KMS-11 (cell line): ENCODE data around the gene OLR1.

Source experiments
- H2AFZ ChIP-seq: fragments of 200-600 bp; sonication (generic); 2 replicates; pipeline ENCODE4 v1.6.1; 2016; ENCODE audit warnings: antibody characterized with exemption, mixed run types, low read depth
- H3K27ac ChIP-seq: fragments of 200-600 bp; sonication (generic); 2 replicates; pipeline ENCODE4 v1.6.1; 2016; ENCODE audit warnings: mild to moderate bottlenecking, mixed run types
- H3K27me3 ChIP-seq: fragments of 200-600 bp; sonication (generic); 2 replicates; pipeline ENCODE4 v1.6.1; 2017; ENCODE audit warnings: mild to moderate bottlenecking, low read depth, mixed run types, moderate library complexity; ENCODE audit not compliant: insufficient read depth
- H3K36me3 ChIP-seq: fragments of 200-600 bp; sonication (generic); 2 replicates; pipeline ENCODE4 v1.6.1; 2017; ENCODE audit warnings: mild to moderate bottlenecking, mixed run types; ENCODE audit not compliant: insufficient read depth
- H3K4me1 ChIP-seq: fragments of 200-600 bp; sonication (generic); 2 replicates; pipeline ENCODE4 v1.6.1; 2016; ENCODE audit warnings: mild to moderate bottlenecking, low read depth, mixed run types; ENCODE audit not compliant: poor library complexity, severe bottlenecking
- H3K4me2 ChIP-seq: fragments of 200-600 bp; sonication (generic); 2 replicates; pipeline ENCODE4 v1.7.0; 2016; ENCODE audit warnings: mild to moderate bottlenecking, mixed run types
- H3K4me3 ChIP-seq: fragments of 200-600 bp; sonication (generic); IDR thresholded peaks from 2 replicates; pipeline ENCODE4 v1.6.1; 2017; ENCODE audit warnings: low read depth, low read length, mixed read lengths; ENCODE audit not compliant: insufficient read depth
- H3K79me2 ChIP-seq: fragments of 200-600 bp; sonication (generic); 2 replicates; pipeline ENCODE4 v1.6.1; 2016; ENCODE audit warnings: low read depth, mixed run types; ENCODE audit not compliant: insufficient read depth
- H3K9ac ChIP-seq: fragments of 200-600 bp; sonication (generic); 2 replicates; pipeline ENCODE4 v1.6.1; 2016; ENCODE audit warnings: mild to moderate bottlenecking, mixed run types
- H4K20me1 ChIP-seq: fragments of 200-600 bp; sonication (generic); 2 replicates; pipeline ENCODE4 v1.6.1; 2016; ENCODE audit warnings: mild to moderate bottlenecking, mixed run types; ENCODE audit not compliant: insufficient read depth
- TF ChIP-seq, protein P1 (sequence below): fragments of 200-600 bp; sonication (generic); conservative IDR thresholded peaks from 2 replicates; pipeline ENCODE4 v1.6.1; 2017; ENCODE audit warnings: low read depth, mild to moderate bottlenecking, antibody characterized with exemption, low read length, moderate library complexity, mixed read lengths

The OLR1 gene

DNA sequence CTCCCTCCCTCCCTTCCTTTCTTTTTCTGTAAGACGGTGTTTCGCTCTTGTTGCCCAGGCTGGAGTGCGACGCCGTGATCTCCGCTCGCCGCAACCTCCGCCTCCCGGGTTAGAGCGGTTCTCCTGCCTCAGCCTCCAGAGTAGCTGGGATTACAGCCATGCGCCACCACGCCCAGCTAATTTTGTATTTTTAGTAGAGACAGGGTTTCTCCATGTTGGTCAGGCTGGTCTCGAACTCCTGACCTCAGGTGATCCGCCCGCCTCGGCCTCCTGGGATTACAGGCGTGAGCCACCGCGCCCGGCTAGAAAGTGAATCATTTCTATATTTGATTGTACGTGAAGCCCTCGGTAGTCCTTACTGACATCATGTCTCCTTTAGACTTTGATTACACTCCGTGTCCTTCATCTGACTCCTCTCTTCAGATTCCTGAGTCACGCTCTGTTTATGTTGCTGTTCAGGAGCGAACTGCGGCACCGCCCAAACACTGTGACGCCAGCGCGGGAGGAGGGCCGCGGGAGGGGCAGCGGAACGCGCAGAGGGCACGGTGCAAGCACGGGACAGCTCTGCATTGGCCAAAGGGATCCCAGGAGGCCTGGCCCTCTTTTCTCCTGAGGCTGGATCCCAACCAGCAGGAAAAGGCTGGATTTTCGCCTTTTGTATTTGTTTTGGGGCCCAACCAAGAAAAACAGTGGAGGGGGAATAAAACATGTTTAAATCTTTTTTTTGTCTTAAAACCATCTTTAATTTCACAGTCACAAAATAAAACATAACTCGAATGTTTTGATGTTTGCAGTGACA is 40.2 kb upstream of the OLR1 start:
- no peaks in the 10 kb centered on the region for H4K20me1 ChIP-seq
- no peaks in the 10 kb centered on the region for H3K27me3 ChIP-seq
- H3K9ac ChIP-seq, result peak overlapping the region; percentile 67
- TF ChIP-seq, protein P1, sequence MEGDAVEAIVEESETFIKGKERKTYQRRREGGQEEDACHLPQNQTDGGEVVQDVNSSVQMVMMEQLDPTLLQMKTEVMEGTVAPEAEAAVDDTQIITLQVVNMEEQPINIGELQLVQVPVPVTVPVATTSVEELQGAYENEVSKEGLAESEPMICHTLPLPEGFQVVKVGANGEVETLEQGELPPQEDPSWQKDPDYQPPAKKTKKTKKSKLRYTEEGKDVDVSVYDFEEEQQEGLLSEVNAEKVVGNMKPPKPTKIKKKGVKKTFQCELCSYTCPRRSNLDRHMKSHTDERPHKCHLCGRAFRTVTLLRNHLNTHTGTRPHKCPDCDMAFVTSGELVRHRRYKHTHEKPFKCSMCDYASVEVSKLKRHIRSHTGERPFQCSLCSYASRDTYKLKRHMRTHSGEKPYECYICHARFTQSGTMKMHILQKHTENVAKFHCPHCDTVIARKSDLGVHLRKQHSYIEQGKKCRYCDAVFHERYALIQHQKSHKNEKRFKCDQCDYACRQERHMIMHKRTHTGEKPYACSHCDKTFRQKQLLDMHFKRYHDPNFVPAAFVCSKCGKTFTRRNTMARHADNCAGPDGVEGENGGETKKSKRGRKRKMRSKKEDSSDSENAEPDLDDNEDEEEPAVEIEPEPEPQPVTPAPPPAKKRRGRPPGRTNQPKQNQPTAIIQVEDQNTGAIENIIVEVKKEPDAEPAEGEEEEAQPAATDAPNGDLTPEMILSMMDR, result no peak
- H2AFZ ChIP-seq, result peak overlapping the region; percentile 82
- peaks cover 19% of the 10 kb centered on the region for H3K4me1 ChIP-seq
- H3K27ac ChIP-seq, result peak overlapping the region; percentile 71
- peak overlapping the region; percentile 65 for H3K4me2 ChIP-seq
- no peak overlapping the region for H3K4me3 ChIP-seq
- H3K36me3 ChIP-seq, result no peaks in the 10 kb centered on the region
- H3K79me2 ChIP-seq, result no peaks in the 10 kb centered on the region

DNA sequence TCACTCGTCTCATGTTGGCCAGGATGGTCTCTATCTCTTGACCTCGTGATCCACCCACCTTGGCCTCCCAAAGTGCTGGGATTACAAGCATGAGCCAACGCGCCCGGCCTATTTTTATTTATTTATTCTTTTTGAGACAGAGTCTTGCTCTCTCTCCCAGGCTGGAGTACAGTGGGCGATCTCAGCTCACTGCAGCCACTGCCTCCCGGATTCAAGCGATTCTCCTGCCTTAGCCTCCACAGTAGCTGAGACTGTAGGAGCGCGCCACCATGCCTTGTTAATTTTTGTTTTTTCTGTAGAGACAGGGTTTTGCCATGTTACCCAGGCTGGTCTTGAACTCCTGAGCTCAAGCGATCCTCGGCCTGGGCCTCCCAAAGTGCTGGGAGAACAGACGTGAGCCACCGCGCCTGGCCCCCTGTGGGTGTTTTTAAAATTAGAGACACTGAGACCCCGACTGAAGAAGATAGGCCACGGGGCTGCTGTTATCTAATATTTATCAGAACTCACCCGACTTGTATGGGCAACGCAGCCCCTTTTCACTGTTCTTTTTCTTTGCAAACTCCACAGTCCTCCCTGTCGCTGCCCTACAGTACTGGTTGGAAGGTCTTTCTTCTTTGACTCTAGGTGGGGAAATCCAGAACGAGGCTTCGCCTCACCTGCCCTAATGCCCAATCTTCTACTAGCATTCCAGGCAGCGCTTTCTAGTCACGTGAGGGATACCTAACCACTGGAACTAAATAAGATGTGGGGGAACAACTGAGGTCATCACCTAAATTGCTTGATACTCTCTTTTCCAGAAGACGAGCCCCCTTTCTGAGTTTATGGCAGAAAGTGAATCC is 39.4 kb upstream of the OLR1 start:
- H3K9ac ChIP-seq, result no peak overlapping the region
- no peaks in the 10 kb centered on the region for H3K36me3 ChIP-seq
- H3K4me1 ChIP-seq, result peaks cover 19% of the 10 kb centered on the region
- no peaks in the 10 kb centered on the region for H3K27me3 ChIP-seq
- no peak overlapping the region for H3K4me3 ChIP-seq
- H4K20me1 ChIP-seq, result no peaks in the 10 kb centered on the region
- H2AFZ ChIP-seq, result no peak overlapping the region; the same call in 1 of the 2 replicates
- no peaks in the 10 kb centered on the region for H3K79me2 ChIP-seq
- TF ChIP-seq, protein P1, result no peak
- peak overlapping the region; percentile 65; the same call in 1 of the 2 replicates for H3K4me2 ChIP-seq
- H3K27ac ChIP-seq, result no peak overlapping the region; the same call in 1 of the 2 replicates

DNA sequence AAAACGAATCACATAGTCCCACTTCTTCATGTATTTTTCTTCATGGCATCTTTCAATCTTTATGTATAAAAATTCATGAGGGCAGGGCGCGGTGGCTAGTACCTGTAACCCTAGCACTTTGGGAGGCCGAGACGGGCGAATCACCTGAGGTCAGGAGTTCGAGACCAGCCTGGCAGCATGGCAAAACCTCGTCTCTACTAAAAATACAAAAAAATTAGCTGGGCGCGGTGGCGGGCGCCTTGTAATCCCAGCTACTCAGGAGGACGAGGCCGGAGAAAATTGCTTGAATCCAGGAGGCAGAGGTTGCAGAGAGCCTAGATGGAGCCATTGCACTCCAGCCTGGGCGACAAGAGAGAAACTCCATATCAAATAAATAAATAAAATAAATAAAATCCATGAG is 38.3 kb upstream of the OLR1 start:
- H3K36me3 ChIP-seq, result no peaks in the 10 kb centered on the region
- TF ChIP-seq, protein P1, result no peak
- H3K9ac ChIP-seq, result no peak overlapping the region
- H3K79me2 ChIP-seq, result no peaks in the 10 kb centered on the region
- H3K4me1 ChIP-seq, result peaks cover 12% of the 10 kb centered on the region
- no peak overlapping the region for H3K4me2 ChIP-seq
- H3K27me3 ChIP-seq, result no peaks in the 10 kb centered on the region
- no peak overlapping the region for H2AFZ ChIP-seq
- H3K27ac ChIP-seq, result no peak overlapping the region
- H3K4me3 ChIP-seq, result no peak overlapping the region
- H4K20me1 ChIP-seq, result no peaks in the 10 kb centered on the region

GRCh38 chr12:10207136-10207535 is 35.2 kb upstream of the OLR1 start:
- H3K27me3 ChIP-seq, result no peaks in the 10 kb centered on the region
- no peaks in the 10 kb centered on the region for H4K20me1 ChIP-seq
- no peaks in the 10 kb centered on the region for H3K79me2 ChIP-seq
- no peak overlapping the region for H3K27ac ChIP-seq
- TF ChIP-seq, protein P1, result no peak
- no peak overlapping the region for H2AFZ ChIP-seq
- H3K4me3 ChIP-seq, result no peak overlapping the region
- H3K4me1 ChIP-seq, result no peaks in the 10 kb centered on the region
- H3K9ac ChIP-seq, result no peak overlapping the region
- no peak overlapping the region for H3K4me2 ChIP-seq
- no peaks in the 10 kb centered on the region for H3K36me3 ChIP-seq
